Retinal pigment epithelial cell (primary cell): ENCODE results near the gene EXOC4.
"Not testable (repeated sequence)": the region's sequence is repeated elsewhere in the genome, so short reads cannot be mapped to it uniquely, and the experiment has no call there.

ENCODE experiments used
- DNase-seq: peaks from one replicate; pipeline ENCODE4 v3.0.0-alpha.2; 2010; ENCODE audit warnings: low read depth
- H3K4me3 ChIP-seq: 2 replicates; pipeline ENCODE4 v1.5.1; 2011; ENCODE audit warnings: mild to moderate bottlenecking, low read length, control low read depth, moderate library complexity
- TF ChIP-seq, protein P1 (sequence below): conservative IDR thresholded peaks from 2 replicates; pipeline ENCODE4 v1.5.1; 2011; ENCODE audit warnings: low read depth, low read length, control low read depth, inconsistent platforms

The EXOC4 gene

DNA sequence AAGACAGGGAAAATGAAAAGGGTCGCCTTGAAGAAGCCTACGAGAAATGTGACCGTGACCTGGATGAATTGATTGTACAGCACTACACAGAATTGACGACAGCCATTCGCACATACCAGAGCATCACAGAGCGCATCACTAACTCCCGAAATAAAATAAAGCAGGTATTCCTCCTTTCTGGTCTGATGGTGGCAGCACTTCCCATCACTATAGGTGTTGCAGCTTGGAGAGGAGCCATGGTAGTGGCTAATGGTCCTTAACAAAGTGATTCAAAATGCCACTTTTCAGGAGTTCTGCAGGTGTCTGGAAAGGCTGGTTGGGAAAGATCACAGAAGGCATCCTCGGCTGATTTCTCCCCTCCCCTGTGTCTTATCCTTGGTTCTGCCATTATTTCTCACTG lies 22.1 kb downstream of the EXOC4 start:
- TF ChIP-seq, protein P1, sequence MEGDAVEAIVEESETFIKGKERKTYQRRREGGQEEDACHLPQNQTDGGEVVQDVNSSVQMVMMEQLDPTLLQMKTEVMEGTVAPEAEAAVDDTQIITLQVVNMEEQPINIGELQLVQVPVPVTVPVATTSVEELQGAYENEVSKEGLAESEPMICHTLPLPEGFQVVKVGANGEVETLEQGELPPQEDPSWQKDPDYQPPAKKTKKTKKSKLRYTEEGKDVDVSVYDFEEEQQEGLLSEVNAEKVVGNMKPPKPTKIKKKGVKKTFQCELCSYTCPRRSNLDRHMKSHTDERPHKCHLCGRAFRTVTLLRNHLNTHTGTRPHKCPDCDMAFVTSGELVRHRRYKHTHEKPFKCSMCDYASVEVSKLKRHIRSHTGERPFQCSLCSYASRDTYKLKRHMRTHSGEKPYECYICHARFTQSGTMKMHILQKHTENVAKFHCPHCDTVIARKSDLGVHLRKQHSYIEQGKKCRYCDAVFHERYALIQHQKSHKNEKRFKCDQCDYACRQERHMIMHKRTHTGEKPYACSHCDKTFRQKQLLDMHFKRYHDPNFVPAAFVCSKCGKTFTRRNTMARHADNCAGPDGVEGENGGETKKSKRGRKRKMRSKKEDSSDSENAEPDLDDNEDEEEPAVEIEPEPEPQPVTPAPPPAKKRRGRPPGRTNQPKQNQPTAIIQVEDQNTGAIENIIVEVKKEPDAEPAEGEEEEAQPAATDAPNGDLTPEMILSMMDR, result peak; percentile 29
- DNase-seq, result no peak
- H3K4me3 ChIP-seq, result no peak overlapping the region

DNA sequence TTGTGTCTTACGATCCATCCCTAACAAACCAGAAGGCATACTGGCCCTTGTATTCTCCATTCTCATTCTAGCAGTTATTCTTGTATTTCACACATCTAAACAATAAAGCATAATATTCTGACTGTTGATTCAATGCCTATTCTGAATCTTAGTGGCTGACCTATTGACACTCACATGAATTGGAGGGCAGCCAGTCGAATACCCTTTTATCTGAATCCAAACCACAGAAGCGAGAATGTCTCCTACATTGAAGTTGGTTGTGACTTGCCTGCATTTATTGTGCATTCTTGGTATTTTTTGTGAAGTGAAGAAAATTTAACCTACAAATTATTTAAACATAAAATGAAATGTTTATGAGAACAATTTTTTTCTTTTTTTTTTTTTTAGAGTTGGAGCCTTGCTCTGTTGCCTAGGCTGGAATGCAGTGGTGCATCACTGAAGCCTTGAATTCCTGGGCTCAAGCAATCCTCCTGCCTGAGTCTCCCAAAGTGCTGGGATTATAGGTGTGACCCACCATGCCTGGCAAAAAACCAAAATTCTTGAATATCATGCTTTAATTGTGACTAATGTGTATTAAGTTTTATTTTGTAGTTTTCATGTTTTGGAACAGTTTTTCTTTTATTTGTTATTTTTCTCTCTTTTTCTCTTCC lies 22.7 kb downstream of the EXOC4 start:
- DNase-seq, result peak; percentile 46
- no peak overlapping the region for H3K4me3 ChIP-seq
- TF ChIP-seq, protein P1, result no peak

DNA sequence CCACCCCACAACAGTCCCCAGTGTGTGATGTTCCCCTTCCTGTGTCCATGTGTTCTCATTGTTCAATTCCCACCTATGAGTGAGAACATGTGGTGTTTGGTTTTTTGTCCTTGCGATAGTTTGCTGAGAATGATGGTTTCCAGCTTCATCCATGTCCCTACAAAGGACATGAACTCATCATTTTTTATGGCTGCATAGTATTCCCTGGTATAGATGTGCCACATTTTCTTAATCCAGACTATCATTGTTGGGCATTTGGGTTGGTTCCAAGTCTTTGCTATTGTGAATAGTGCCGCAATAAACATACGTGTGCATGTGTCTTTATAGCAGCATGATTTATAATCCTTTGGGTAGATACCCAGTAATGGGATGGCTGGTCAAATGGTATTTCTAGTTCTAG lies 26.1 kb downstream of the EXOC4 start:
- not testable (repeated sequence) for H3K4me3 ChIP-seq, DNase-seq

DNA sequence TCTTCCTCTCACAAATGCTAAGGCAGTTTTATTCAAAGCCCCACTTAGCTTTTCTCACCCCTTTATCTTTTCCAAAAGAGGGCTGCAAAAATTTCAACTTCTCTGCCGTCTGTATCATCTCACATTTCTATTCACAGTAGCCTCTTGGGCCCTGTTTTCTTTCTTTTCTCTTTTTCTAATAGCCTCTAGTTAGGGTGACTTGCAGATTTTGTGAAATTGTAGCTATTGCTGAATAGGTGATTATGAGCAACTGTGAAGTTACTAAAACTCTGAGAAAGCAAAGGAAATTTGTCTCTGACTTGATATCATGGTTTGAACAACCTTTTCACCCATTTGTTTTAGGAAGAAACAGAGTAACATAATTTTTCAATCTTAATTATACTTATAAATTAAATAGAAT lies 29.2 kb downstream of the EXOC4 start:
- TF ChIP-seq, protein P1, result no peak
- DNase-seq, result no peak
- no peak overlapping the region for H3K4me3 ChIP-seq

DNA sequence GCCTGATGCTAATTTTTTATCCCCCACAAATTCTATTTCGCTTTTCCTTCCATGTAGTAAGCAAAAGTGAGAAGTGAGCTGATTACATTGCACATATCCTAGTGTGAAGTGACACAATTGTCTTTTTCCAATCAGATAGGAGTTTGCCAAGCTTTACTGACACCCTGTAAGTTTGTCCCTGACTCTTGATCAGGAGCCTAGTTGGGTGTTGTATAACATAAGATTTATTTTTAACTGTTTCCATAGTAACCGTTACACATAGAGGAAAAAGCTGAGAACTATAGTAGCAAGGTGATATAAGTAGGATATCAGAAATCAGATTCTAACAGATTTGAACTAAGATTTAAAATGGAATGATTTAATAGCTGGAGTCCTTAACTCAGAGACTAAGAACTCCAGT lies 31.2 kb downstream of the EXOC4 start:
- DNase-seq, result no peak
- H3K4me3 ChIP-seq, result no peak overlapping the region
- TF ChIP-seq, protein P1, result no peak

DNA sequence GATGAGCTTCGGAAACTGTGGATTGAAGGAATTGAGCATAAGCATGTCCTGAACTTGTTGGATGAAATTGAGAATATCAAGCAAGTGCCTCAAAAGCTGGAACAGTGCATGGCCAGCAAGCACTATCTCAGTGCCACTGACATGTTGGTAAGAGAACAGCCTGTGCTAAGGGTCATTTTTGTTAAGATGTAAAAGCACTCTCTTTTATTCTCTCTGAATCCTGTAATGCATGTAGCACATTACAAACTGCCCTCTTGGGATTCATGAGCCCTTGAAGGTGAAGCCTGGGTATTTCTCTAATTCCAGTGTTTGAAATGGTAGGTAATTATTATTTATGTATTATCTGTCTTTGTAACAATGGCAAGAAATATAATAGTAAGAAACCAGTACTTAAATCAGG lies 36.1 kb downstream of the EXOC4 start:
- TF ChIP-seq, protein P1, result no peak
- no peak overlapping the region for H3K4me3 ChIP-seq
- no peak for DNase-seq

DNA sequence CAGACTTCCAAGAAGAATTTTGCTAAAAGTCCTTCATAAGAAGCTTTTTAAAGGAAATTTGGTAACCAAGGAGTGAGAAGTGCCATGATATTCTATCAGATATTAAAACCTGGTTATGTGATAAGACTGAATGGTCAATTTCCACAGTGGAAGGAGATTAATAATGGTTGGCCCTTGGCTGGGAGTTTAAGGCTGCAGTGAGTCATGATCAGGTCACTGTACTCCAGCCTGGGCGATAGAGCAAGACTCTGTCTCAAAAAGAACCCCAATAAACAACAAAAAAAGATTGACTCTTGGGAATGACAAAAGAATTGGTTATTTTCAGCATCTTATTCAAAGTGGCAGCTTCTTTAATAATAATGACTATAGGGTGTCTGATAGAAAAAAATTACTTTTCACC lies 37.2 kb downstream of the EXOC4 start:
- DNase-seq, result no peak
- no peak overlapping the region for H3K4me3 ChIP-seq
- TF ChIP-seq, protein P1, result no peak
